Ishikawa (cell line): ENCODE results near the gene SLC6A13.

Experiments
- EGR1 ChIP-seq: IDR thresholded peaks from 2 replicates; pipeline ENCODE4 v1.6.1; 2012
- NFIC ChIP-seq: IDR thresholded peaks from 2 replicates; pipeline ENCODE4 v1.6.1; 2012
- TAF1 ChIP-seq: IDR thresholded peaks from 2 replicates; pipeline ENCODE4 v1.6.1; 2012; ENCODE audit warnings: low read depth, mild to moderate bottlenecking
- TEAD4 ChIP-seq: IDR thresholded peaks from 2 replicates; pipeline ENCODE4 v1.6.1; 2012
- YY1 ChIP-seq: IDR thresholded peaks from 2 replicates; pipeline ENCODE4 v1.6.1; 2012; ENCODE audit warnings: low read depth
- TF ChIP-seq, protein P1 (sequence below): IDR thresholded peaks from 2 replicates; pipeline ENCODE4 v1.6.1; 2012; ENCODE audit warnings: low read depth, mild to moderate bottlenecking
- TF ChIP-seq, protein P2 (sequence below): IDR thresholded peaks from 2 replicates; pipeline ENCODE4 v1.6.1; 2012
- TF ChIP-seq, protein P3 (sequence below): IDR thresholded peaks from 2 replicates; pipeline ENCODE4 v1.6.1; 2012

SLC6A13 gene

DNA sequence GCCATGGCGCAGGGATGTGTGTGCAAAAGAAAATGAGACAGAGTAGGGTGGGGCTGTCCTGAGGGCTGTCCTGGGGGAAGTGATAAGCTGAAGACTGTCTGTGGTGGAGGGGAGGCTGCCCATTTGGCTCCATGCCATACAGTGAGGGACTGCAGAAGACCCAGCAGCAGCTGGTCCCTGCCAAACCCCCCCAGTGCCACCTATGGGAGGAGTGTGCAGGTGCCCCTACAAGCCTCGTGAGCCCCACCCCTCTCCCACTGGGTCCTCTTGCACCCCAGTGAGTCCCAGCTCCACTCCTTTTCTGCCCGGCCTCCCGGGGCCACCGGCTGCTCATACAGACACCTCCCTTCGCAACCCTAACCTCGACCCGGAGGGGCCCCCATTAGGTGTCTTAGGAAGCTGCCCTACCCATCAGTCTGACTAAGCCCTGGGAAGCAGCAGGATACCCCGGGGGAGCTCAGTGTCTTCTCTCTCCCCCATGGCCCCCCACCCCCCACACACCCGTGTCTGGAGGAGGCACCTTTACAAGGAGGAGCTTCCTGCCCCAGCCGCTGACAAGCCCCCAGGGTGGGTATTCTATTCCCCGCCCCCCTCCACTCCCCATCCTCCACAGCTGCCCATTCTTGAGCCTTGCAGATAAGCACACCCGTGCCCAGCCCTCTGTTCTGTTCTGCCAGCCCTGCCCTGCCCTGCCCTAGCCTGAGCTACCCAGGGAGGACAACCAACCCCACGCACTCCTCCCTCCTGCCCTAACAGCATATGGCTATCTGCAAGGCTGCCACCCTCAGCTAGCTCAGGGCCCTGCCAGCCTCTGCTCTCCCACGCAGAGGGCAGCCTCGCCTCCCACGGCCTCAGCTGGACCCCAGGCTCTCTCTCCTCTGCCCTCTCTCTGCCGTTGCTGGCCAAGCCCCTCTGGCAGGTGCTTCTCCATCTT, 90.6 kb downstream of the SLC6A13 start:
- TF ChIP-seq, protein P1, sequence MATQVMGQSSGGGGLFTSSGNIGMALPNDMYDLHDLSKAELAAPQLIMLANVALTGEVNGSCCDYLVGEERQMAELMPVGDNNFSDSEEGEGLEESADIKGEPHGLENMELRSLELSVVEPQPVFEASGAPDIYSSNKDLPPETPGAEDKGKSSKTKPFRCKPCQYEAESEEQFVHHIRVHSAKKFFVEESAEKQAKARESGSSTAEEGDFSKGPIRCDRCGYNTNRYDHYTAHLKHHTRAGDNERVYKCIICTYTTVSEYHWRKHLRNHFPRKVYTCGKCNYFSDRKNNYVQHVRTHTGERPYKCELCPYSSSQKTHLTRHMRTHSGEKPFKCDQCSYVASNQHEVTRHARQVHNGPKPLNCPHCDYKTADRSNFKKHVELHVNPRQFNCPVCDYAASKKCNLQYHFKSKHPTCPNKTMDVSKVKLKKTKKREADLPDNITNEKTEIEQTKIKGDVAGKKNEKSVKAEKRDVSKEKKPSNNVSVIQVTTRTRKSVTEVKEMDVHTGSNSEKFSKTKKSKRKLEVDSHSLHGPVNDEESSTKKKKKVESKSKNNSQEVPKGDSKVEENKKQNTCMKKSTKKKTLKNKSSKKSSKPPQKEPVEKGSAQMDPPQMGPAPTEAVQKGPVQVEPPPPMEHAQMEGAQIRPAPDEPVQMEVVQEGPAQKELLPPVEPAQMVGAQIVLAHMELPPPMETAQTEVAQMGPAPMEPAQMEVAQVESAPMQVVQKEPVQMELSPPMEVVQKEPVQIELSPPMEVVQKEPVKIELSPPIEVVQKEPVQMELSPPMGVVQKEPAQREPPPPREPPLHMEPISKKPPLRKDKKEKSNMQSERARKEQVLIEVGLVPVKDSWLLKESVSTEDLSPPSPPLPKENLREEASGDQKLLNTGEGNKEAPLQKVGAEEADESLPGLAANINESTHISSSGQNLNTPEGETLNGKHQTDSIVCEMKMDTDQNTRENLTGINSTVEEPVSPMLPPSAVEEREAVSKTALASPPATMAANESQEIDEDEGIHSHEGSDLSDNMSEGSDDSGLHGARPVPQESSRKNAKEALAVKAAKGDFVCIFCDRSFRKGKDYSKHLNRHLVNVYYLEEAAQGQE, result no peak
- TF ChIP-seq TEAD4 (no peak), NFIC (peak; percentile 29; the same call in 1 of the 2 replicates), EGR1 (0 out of 2 replicates have a peak, but pooled peaks have one; percentile 13)

DNA sequence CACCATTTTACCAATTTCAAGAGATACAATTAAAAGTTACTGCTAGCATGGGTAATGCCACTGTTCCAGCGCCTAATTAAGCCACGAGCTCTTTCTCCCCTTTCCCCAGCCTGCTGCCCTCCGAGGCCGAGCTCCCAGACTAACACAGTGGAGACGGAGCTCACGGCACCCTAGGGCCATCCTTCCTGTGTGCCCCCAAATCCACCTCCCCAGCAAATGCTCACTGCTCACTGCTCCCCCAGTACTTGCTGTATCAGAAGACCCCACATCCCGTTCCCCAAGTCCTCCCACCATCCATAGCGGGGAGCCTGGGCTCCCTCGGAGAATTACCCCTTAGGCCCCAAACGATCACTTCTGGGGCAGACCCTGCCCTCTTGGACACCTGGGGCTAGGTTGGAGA, 91.4 kb downstream of the SLC6A13 start:
- no peak for TF ChIP-seq TAF1
- TF ChIP-seq, protein P1, result no peak
- no peak for TF ChIP-seq YY1
- TF ChIP-seq, protein P2, sequence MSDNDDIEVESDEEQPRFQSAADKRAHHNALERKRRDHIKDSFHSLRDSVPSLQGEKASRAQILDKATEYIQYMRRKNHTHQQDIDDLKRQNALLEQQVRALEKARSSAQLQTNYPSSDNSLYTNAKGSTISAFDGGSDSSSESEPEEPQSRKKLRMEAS, result no peak
- TF ChIP-seq, protein P3, sequence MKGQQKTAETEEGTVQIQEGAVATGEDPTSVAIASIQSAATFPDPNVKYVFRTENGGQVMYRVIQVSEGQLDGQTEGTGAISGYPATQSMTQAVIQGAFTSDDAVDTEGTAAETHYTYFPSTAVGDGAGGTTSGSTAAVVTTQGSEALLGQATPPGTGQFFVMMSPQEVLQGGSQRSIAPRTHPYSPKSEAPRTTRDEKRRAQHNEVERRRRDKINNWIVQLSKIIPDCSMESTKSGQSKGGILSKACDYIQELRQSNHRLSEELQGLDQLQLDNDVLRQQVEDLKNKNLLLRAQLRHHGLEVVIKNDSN, result no peak
